GM23338 (cell line): Measurements from ENCODE around the gene LDLRAD3. TPM values are rescaled to one million over a fixed set of nuclear protein-coding genes. Genes with fewer than 3 reads are reported as not detected.

Experiments
- ATAC-seq: fragments of 200-7000 bp; cut with Tn5 transposase; 3 replicates; pipeline ENCODE4 v1.9.1; 2020
- DNase-seq: peaks from one replicate; pipeline ENCODE4 v3.0.0-alpha.2; 2015; ENCODE audit warnings: low spot score
- H2AFZ ChIP-seq: fragments of 200-600 bp; sonication (generic); 2 replicates; pipeline ENCODE4 v1.8.0; 2016; ENCODE audit warnings: antibody characterized with exemption, mild to moderate bottlenecking, moderate library complexity
- H3F3A ChIP-seq: fragments of 200-600 bp; sonication (generic); replicated peaks from 2 replicates; pipeline ENCODE4 v1.8.0; 2017; ENCODE audit warnings: antibody characterized with exemption, mixed run types, low read depth
- H3K27ac ChIP-seq: fragments of 200-600 bp; sonication (generic); 2 replicates; pipeline ENCODE4 v1.6.1; 2016; ENCODE audit warnings: low read depth
- H3K27me3 ChIP-seq: fragments of 200-600 bp; sonication (generic); 2 replicates; pipeline ENCODE4 v1.8.0; 2016; ENCODE audit warnings: mild to moderate bottlenecking, mixed run types, moderate library complexity; ENCODE audit not compliant: insufficient read depth
- H3K36me3 ChIP-seq: fragments of 200-600 bp; sonication (generic); 2 replicates; pipeline ENCODE4 v1.8.0; 2016; ENCODE audit warnings: mild to moderate bottlenecking; ENCODE audit not compliant: insufficient read depth
- H3K4me1 ChIP-seq: fragments of 200-600 bp; sonication (generic); 2 replicates; pipeline ENCODE4 v1.8.0; 2016; ENCODE audit warnings: mild to moderate bottlenecking, moderate library complexity; ENCODE audit not compliant: insufficient read depth
- H3K4me2 ChIP-seq: fragments of 200-600 bp; sonication (generic); 2 replicates; pipeline ENCODE4 v1.7.1; 2017; ENCODE audit warnings: mixed run types
- H3K4me3 ChIP-seq: fragments of 200-600 bp; sonication (generic); 2 replicates; pipeline ENCODE4 v1.6.1; 2016; ENCODE audit warnings: mixed run types
- H3K79me2 ChIP-seq: fragments of 200-600 bp; sonication (generic); replicated peaks from 2 replicates; pipeline ENCODE4 v1.8.0; 2017; ENCODE audit warnings: mild to moderate bottlenecking; ENCODE audit not compliant: insufficient read depth
- H3K9me2 ChIP-seq: fragments of 200-600 bp; sonication (generic); 2 replicates; pipeline ENCODE4 v1.8.0; 2017; ENCODE audit not compliant: insufficient read depth
- H4K20me1 ChIP-seq: fragments of 200-600 bp; sonication (generic); replicated peaks from 2 replicates; pipeline ENCODE4 v1.8.0; 2017; ENCODE audit warnings: mild to moderate bottlenecking; ENCODE audit not compliant: insufficient read depth
- H3K27ac Mint-ChIP-seq: 2 replicates; pipeline ENCODE4 v1.8.0; 2020; ENCODE audit warnings: inconsistent platforms, mild to moderate bottlenecking, moderate library complexity, mixed read lengths
- H3K27me3 Mint-ChIP-seq: 3 replicates; pipeline ENCODE4 v1.8.0; 2022; ENCODE audit warnings: low read depth, mild to moderate bottlenecking, moderate library complexity, mixed read lengths, inconsistent platforms; ENCODE audit not compliant: insufficient read depth, poor library complexity
- H3K36me3 Mint-ChIP-seq: 3 replicates; pipeline ENCODE4 v1.8.0; 2021; ENCODE audit warnings: low read depth, mild to moderate bottlenecking, inconsistent platforms, moderate library complexity, mixed read lengths
- H3K4me1 Mint-ChIP-seq: 3 replicates; pipeline ENCODE4 v1.8.0; 2020; ENCODE audit warnings: mild to moderate bottlenecking, inconsistent platforms, mixed read lengths
- H3K4me3 Mint-ChIP-seq: 3 replicates; pipeline ENCODE4 v1.8.0; 2021; ENCODE audit warnings: moderate library complexity, mild to moderate bottlenecking, inconsistent platforms, mixed read lengths
- H3K9me3 Mint-ChIP-seq: 3 replicates; pipeline ENCODE4 v1.8.0; 2020; ENCODE audit warnings: moderate library complexity, mild to moderate bottlenecking, inconsistent platforms, mixed read lengths
- CREB1 ChIP-seq: fragments of 250-450 bp; sonication (Bioruptor Pico); IDR thresholded peaks from 2 replicates; pipeline ENCODE4 v1.5.0; 2020; ENCODE audit warnings: low read depth, mild to moderate bottlenecking, moderate library complexity
- NANOG ChIP-seq: IDR thresholded peaks from 2 replicates; pipeline ENCODE4 v1.6.1; 2016; ENCODE audit warnings: antibody characterized with exemption, borderline replicate concordance
- REST ChIP-seq: IDR thresholded peaks from one replicate; pipeline ENCODE4 v1.6.1; 2018; ENCODE audit warnings: antibody characterized with exemption; ENCODE audit not compliant: unreplicated experiment
- STAT1 ChIP-seq: IDR thresholded peaks from one replicate; pipeline ENCODE4 v1.6.1; 2016; ENCODE audit warnings: antibody characterized with exemption; ENCODE audit not compliant: unreplicated experiment
- ZNF331 ChIP-seq: fragments of 250-450 bp; sonication (Bioruptor Pico); IDR thresholded peaks from 2 replicates; pipeline ENCODE4 v1.5.0; 2020; ENCODE audit warnings: low read depth, mild to moderate bottlenecking, moderate library complexity
- polyA plus RNA-seq: library from polyadenylated mRNA; unstranded; fragments of >200 nt; fragmentation: Nextera tagmentation; extraction: Ambion mirVana; gene quantifications from 2 replicates; pipeline ENCODE4 v1.2.1, GENCODE V29; 2016
- total RNA-seq: library from RNA; depleted of rRNA; stranded (reverse); fragments of >200 nt; shearing (Covaris generic); gene quantifications from 2 replicates; pipeline ENCODE4 v1.2.3, GENCODE V29; 2014
- TF ChIP-seq, protein P1 (sequence below), 2 experiments: fragments of 200-600 bp in 1 of 2; sonication (generic) in 1 of 2; conservative IDR thresholded peaks; 2 replicates each; pipeline versions ENCODE4 v1.5.1 to v1.6.1; 2016 to 2017; ENCODE audit warnings: antibody characterized with exemption in 2 of 2, low read depth in 2 of 2, mild to moderate bottlenecking in 2 of 2, moderate library complexity in 1 of 2

The LDLRAD3 gene
- total and polyA plus RNA-seq, 2 experiments from 2014 or later = 8.5 to 19.4 TPM

- TF ChIP-seq, protein P1, sequence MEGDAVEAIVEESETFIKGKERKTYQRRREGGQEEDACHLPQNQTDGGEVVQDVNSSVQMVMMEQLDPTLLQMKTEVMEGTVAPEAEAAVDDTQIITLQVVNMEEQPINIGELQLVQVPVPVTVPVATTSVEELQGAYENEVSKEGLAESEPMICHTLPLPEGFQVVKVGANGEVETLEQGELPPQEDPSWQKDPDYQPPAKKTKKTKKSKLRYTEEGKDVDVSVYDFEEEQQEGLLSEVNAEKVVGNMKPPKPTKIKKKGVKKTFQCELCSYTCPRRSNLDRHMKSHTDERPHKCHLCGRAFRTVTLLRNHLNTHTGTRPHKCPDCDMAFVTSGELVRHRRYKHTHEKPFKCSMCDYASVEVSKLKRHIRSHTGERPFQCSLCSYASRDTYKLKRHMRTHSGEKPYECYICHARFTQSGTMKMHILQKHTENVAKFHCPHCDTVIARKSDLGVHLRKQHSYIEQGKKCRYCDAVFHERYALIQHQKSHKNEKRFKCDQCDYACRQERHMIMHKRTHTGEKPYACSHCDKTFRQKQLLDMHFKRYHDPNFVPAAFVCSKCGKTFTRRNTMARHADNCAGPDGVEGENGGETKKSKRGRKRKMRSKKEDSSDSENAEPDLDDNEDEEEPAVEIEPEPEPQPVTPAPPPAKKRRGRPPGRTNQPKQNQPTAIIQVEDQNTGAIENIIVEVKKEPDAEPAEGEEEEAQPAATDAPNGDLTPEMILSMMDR (conservative IDR thresholded peaks at IDR 0.05; ENCODE audit: low read depth in 2 of 2) = no peak
- TF ChIP-seq STAT1 (no peak), CREB1 (no peak)
Measured at GRCh38 chr11:36161572-36161971, 217.7 kb downstream of the LDLRAD3 start (continued).

GRCh38 chr11:36162006-36162882 lies 218.4 kb downstream of the LDLRAD3 start:
- peaks cover 4% of the 10 kb centered on the region; the same call in 1 of the 2 replicates for H4K20me1 ChIP-seq
- no peaks in the 10 kb centered on the region for H3K27me3 ChIP-seq
- H3K4me3 ChIP-seq = no peak overlapping the region
- H3K27me3 Mint-ChIP-seq = no peaks in the 10 kb centered on the region
- H3K4me1 ChIP-seq = no peaks in the 10 kb centered on the region
- ATAC-seq (no peak), DNase-seq (no peak)
- no peak overlapping the region for H3K27ac ChIP-seq
- no peak for TF ChIP-seq REST
- no peak for TF ChIP-seq ZNF331 (CRISPR knock-in tag)
- no peak for TF ChIP-seq NANOG
- no peak overlapping the region for H2AFZ ChIP-seq
- H3K4me3 Mint-ChIP-seq = no peak overlapping the region
- H3K36me3 Mint-ChIP-seq = no peaks in the 10 kb centered on the region
- no peaks in the 10 kb centered on the region for H3F3A ChIP-seq
- H3K9me3 Mint-ChIP-seq = no peaks in the 10 kb centered on the region
- H3K79me2 ChIP-seq = no peaks in the 10 kb centered on the region
- H3K4me2 ChIP-seq = no peak overlapping the region
- H3K4me1 Mint-ChIP-seq = peaks cover 22% of the 10 kb centered on the region; the same call in 2 of the 3 replicates
- H3K36me3 ChIP-seq = no peaks in the 10 kb centered on the region
- H3K9me2 ChIP-seq = no peaks in the 10 kb centered on the region
- H3K27ac Mint-ChIP-seq = no peak overlapping the region

- H4K20me1 ChIP-seq = peaks cover 4% of the 10 kb centered on the region; the same call in 1 of the 2 replicates
- H3K4me3 Mint-ChIP-seq = no peak overlapping the region
- no peak overlapping the region for H3K4me3 ChIP-seq
- DNase-seq (no peak), ATAC-seq (no peak)
- H3K4me2 ChIP-seq = no peak overlapping the region
- H3K4me1 Mint-ChIP-seq = peaks cover 22% of the 10 kb centered on the region; the same call in 2 of the 3 replicates
- no peaks in the 10 kb centered on the region for H3F3A ChIP-seq
- H3K9me3 Mint-ChIP-seq = no peaks in the 10 kb centered on the region
- no peaks in the 10 kb centered on the region for H3K27me3 Mint-ChIP-seq
- no peaks in the 10 kb centered on the region for H3K27me3 ChIP-seq
- no peak overlapping the region for H3K27ac Mint-ChIP-seq
- no peaks in the 10 kb centered on the region for H3K79me2 ChIP-seq
- no peak overlapping the region for H2AFZ ChIP-seq
- H3K36me3 Mint-ChIP-seq = no peaks in the 10 kb centered on the region
- H3K27ac ChIP-seq = no peak overlapping the region
- H3K9me2 ChIP-seq = no peaks in the 10 kb centered on the region
- H3K4me1 ChIP-seq = no peaks in the 10 kb centered on the region
- no peaks in the 10 kb centered on the region for H3K36me3 ChIP-seq
- TF ChIP-seq STAT1 (no peak), REST (no peak)
- TF ChIP-seq, protein P1 (conservative IDR thresholded peaks at IDR 0.05; ENCODE audit: low read depth in 2 of 2) = no peak
Measured at GRCh38 chr11:36162883-36163434, 219.1 kb downstream of the LDLRAD3 start.
